ENCODE data around the gene ZCCHC12. TPM values are rescaled to one million over a fixed set of nuclear protein-coding genes. Genes with fewer than 3 reads are reported as not detected.
"Not testable (repeated sequence)": the region's sequence is repeated elsewhere in the genome, so short reads cannot be mapped to it uniquely, and the experiment has no call there.

ZCCHC12 gene
- total RNA-seq, 1 donor from 2014 or later = not detected

- peak overlapping the region; percentile 11 for H3K27ac Mint-ChIP-seq (ENCODE audit: unreplicated experiment)
- peaks cover 10% of the 10 kb centered on the region for H3K4me1 Mint-ChIP-seq (ENCODE audit: low read depth)
- TF ChIP-seq, protein P1, sequence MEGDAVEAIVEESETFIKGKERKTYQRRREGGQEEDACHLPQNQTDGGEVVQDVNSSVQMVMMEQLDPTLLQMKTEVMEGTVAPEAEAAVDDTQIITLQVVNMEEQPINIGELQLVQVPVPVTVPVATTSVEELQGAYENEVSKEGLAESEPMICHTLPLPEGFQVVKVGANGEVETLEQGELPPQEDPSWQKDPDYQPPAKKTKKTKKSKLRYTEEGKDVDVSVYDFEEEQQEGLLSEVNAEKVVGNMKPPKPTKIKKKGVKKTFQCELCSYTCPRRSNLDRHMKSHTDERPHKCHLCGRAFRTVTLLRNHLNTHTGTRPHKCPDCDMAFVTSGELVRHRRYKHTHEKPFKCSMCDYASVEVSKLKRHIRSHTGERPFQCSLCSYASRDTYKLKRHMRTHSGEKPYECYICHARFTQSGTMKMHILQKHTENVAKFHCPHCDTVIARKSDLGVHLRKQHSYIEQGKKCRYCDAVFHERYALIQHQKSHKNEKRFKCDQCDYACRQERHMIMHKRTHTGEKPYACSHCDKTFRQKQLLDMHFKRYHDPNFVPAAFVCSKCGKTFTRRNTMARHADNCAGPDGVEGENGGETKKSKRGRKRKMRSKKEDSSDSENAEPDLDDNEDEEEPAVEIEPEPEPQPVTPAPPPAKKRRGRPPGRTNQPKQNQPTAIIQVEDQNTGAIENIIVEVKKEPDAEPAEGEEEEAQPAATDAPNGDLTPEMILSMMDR (IDR thresholded peaks at IDR 0.05) = no peak
- H3K36me3 Mint-ChIP-seq (ENCODE audit: low read depth) = no peaks in the 10 kb centered on the region
- peaks cover 14% of the 10 kb centered on the region for H3K9me3 Mint-ChIP-seq (ENCODE audit: low read depth)
- no peaks in the 10 kb centered on the region for H3K27me3 Mint-ChIP-seq (ENCODE audit: low read depth)
- no peak for DNase-seq (ENCODE audit: low spot score)
- H3K4me3 Mint-ChIP-seq (ENCODE audit: unreplicated experiment) = no peak overlapping the region
Measured at GRCh38 chrX:118802857-118803256, 20.8 kb upstream of the ZCCHC12 start.

DNA sequence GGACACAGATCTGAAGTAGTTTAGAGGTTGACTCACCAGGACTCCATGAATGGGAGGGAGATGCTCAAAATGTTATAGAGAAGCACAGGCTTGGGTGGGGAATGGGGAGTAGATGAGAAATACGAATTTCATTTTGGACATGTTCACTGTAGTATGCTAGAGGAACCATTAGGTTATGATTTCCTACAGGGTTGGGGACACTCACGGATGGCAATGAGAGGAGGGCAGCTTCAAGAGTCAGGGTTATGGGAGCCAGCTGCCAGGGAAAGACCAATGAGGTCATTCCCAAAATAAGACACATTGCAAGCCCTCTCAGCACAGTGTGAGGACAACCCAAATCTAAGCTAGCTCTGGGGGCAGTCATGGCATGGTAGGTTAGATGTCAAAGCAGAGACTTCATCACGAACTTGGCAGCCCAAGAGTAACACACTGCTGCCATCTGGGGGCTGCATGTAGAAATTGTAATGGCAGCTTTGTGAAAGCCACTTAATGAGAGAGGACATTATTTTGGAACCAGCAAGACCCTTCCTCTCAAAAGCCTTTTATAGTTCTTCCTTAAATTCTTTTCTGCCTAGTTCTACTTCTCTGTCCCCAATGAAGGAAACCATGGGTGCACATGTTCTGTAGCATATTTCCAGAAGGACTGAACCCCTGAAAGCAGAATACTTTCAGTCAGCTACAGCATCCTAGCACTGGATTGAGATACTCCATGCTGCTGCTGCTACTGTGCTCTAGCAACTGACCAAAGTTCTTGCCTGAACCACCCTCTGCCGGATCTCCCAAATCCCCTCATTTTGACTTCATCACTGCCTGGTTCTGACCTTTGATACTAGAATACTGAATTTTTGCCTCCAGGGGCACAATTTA lies 16.2 kb upstream of the ZCCHC12 start:
- H3K36me3 Mint-ChIP-seq (ENCODE audit: low read depth) = no peaks in the 10 kb centered on the region
- DNase-seq (ENCODE audit: low spot score) = no peak
- no peak overlapping the region for H3K27ac Mint-ChIP-seq (ENCODE audit: unreplicated experiment)
- peaks cover 14% of the 10 kb centered on the region for H3K9me3 Mint-ChIP-seq (ENCODE audit: low read depth)
- TF ChIP-seq, protein P1 (IDR thresholded peaks at IDR 0.05) = peak; percentile 84
- no peaks in the 10 kb centered on the region for H3K27me3 Mint-ChIP-seq (ENCODE audit: low read depth)
- H3K4me3 Mint-ChIP-seq (ENCODE audit: unreplicated experiment) = no peak overlapping the region
- H3K4me1 Mint-ChIP-seq (ENCODE audit: low read depth) = peaks cover 10% of the 10 kb centered on the region

DNA sequence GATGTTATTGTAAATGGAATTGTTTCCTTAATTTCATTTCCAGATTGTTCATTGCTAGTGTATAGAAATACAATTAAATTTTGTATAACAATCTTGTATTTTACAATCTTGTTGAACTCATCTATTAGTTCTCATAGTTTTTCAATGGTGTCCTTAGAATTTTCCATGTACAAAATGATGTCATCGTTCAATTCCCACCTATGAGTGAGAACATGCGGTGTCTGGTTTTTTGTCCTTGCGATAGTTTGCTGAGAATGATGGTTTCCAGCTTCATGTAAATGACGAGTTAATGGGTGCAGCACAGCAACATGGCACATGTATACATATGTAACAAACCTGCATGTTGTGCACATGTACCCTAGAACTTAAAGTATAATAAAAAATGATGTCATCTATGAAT lies 6.4 kb upstream of the ZCCHC12 start:
- H3K4me1 Mint-ChIP-seq (ENCODE audit: low read depth); H3K4me3 Mint-ChIP-seq (ENCODE audit: unreplicated experiment); H3K36me3 Mint-ChIP-seq (ENCODE audit: low read depth); H3K27ac Mint-ChIP-seq (ENCODE audit: unreplicated experiment); DNase-seq (ENCODE audit: low spot score); H3K9me3 Mint-ChIP-seq (ENCODE audit: low read depth); H3K27me3 Mint-ChIP-seq (ENCODE audit: low read depth): not testable (repeated sequence)

DNA sequence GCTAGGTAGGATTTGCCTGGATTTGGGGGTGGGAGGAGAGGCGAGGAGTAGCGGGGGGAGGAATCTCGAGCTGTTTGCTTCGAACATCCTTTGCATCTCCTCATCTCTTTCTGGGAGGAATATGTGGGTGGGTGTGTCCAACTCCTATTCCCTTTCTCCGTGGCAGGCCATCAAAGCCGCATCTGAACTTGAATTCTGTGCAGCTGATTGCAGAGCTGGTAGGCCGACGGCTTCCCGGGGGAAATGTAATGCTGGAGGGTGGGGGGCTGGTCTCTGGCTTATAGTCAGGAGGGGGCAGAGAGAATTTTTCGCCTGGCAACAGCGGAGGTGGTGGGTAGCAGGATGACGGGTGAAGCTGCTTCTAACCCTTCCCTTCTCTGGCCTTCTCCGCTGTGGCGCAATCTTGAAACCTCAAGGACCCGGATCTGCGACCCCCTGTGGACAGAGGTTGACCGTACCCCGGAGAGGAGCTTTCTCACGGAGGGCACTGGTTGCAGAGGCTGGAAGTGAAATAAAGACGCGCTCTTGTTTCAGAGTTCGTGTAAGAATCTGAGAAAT lies 628 bp downstream of the ZCCHC12 start:
- TF ChIP-seq, protein P1 (IDR thresholded peaks at IDR 0.05) = no peak
- Mint-ChIP-seq H3K27me3 (ENCODE audit: low read depth) (peaks cover 28% of the 10 kb centered on the region), H3K4me1 (ENCODE audit: low read depth) (peaks cover 12% of the 10 kb centered on the region), H3K36me3 (ENCODE audit: low read depth) (no peaks in the 10 kb centered on the region), H3K27ac (ENCODE audit: unreplicated experiment) (no peak overlapping the region), H3K4me3 (ENCODE audit: unreplicated experiment) (peak overlapping the region; percentile 69), H3K9me3 (ENCODE audit: low read depth) (peaks cover 14% of the 10 kb centered on the region)
- DNase-seq (ENCODE audit: low spot score) = no peak

- peaks cover 28% of the 10 kb centered on the region for H3K27me3 Mint-ChIP-seq (ENCODE audit: low read depth)
- TF ChIP-seq, protein P1 (IDR thresholded peaks at IDR 0.05) = no peak
- H3K27ac Mint-ChIP-seq (ENCODE audit: unreplicated experiment) = no peak overlapping the region
Measured at GRCh38 chrX:118825227-118825626, 1.6 kb downstream of the ZCCHC12 start.

More at GRCh38 chrX:118825227-118825626, 1.6 kb downstream of the ZCCHC12 start:
- Mint-ChIP-seq H3K36me3 (ENCODE audit: low read depth) (no peaks in the 10 kb centered on the region), H3K9me3 (ENCODE audit: low read depth) (peaks cover 15% of the 10 kb centered on the region), H3K4me3 (ENCODE audit: unreplicated experiment) (no peak overlapping the region), H3K4me1 (ENCODE audit: low read depth) (peaks cover 12% of the 10 kb centered on the region)
- no peak for DNase-seq (ENCODE audit: low spot score)

All from chondrocyte (in vitro differentiated cells).